Gastroesophageal sphincter (tissue), 3 donors: ENCODE measurements around the gene PRPSAP1.

Source experiments
- CTCF ChIP-seq, 4 experiments: fragments of 200-600 bp in 2 of 4; fragments of 450-650 bp in 2 of 4; sonication (generic) in 1 of 4; IDR thresholded peaks; one replicate each; pipeline ENCODE4 v1.5.1; 2017 to 2019; ENCODE audit warnings: antibody characterized with exemption in 4 of 4, mild to moderate bottlenecking in 2 of 4, moderate library complexity in 2 of 4
- POLR2AphosphoS5 ChIP-seq: sonication (generic); formaldehyde crosslinking; IDR thresholded peaks from one replicate; pipeline ENCODE4 v1.6.1; 2017; ENCODE audit warnings: antibody characterized with exemption

GRCh38 chr17:76395980-76396379, 42.3 kb upstream of the PRPSAP1 start:
- no peak for TF ChIP-seq CTCF (IDR thresholded peaks at IDR 0.05)
- TF ChIP-seq POLR2AphosphoS5, result no peak
